BE2C (cell line): ENCODE measurements around the gene SYVN1.

ENCODE experiments used
- DNase-seq: peaks from one replicate; pipeline ENCODE4 v3.0.0-alpha.2; 2020
- H3K27me3 ChIP-seq: fragments of 250-450 bp; sonication (Bioruptor Pico); 2 replicates; pipeline ENCODE4 v1.5.1; 2020; ENCODE audit warnings: mild to moderate bottlenecking
- H3K36me3 ChIP-seq: fragments of 250-450 bp; sonication (Bioruptor Pico); 2 replicates; pipeline ENCODE4 v1.5.1; 2020; ENCODE audit warnings: mild to moderate bottlenecking
- H3K4me1 ChIP-seq: fragments of 250-450 bp; sonication (Bioruptor Pico); 2 replicates; pipeline ENCODE4 v1.5.1; 2020
- H3K4me3 ChIP-seq: 2 replicates; pipeline ENCODE4 v1.5.1; 2011; ENCODE audit warnings: low read depth, low read length
- H3K9me3 ChIP-seq: fragments of 250-450 bp; sonication (Bioruptor Pico); 2 replicates; pipeline ENCODE4 v1.5.1; 2020
- CTCF ChIP-seq: IDR thresholded peaks from 2 replicates; pipeline ENCODE4 v1.5.1; 2012; ENCODE audit warnings: mild to moderate bottlenecking, low read depth, low read length

The SYVN1 gene

GRCh38 chr11:65129649-65130441 is 4.5 kb downstream of the SYVN1 start:
- Histone ChIP-seq H3K4me1 (no peaks in the 10 kb centered on the region), H3K9me3 (no peaks in the 10 kb centered on the region), H3K4me3 (no peak overlapping the region), H3K36me3 (peaks cover 9% of the 10 kb centered on the region; the same call in 1 of the 2 replicates), H3K27me3 (no peaks in the 10 kb centered on the region)
- DNase-seq: no peak
- TF ChIP-seq CTCF: no peak

- Histone ChIP-seq H3K27me3 (no peaks in the 10 kb centered on the region), H3K36me3 (peaks cover 9% of the 10 kb centered on the region; the same call in 1 of the 2 replicates), H3K4me3 (no peak overlapping the region), H3K4me1 (no peaks in the 10 kb centered on the region), H3K9me3 (no peaks in the 10 kb centered on the region)
- no peak for TF ChIP-seq CTCF
- no peak for DNase-seq
Measured at GRCh38 chr11:65128182-65129145, 5.9 kb downstream of the SYVN1 start.

GRCh38 chr11:65127473-65128181 is 6.7 kb downstream of the SYVN1 start:
- H3K4me3 ChIP-seq: no peak overlapping the region
- H3K36me3 ChIP-seq: peaks cover 9% of the 10 kb centered on the region; the same call in 1 of the 2 replicates
- H3K9me3 ChIP-seq: no peaks in the 10 kb centered on the region
- no peaks in the 10 kb centered on the region for H3K27me3 ChIP-seq
- no peak for TF ChIP-seq CTCF
- DNase-seq: no peak
- H3K4me1 ChIP-seq: no peaks in the 10 kb centered on the region

GRCh38 chr11:65126624-65127274 is 7.6 kb downstream of the SYVN1 start:
- H3K4me3 ChIP-seq: no peak overlapping the region
- no peaks in the 10 kb centered on the region for H3K9me3 ChIP-seq
- no peak for DNase-seq
- H3K27me3 ChIP-seq: no peaks in the 10 kb centered on the region
- no peaks in the 10 kb centered on the region for H3K4me1 ChIP-seq
- H3K36me3 ChIP-seq: peaks cover 9% of the 10 kb centered on the region; the same call in 1 of the 2 replicates
- no peak for TF ChIP-seq CTCF

GRCh38 chr11:65125197-65126056 is 8.9 kb downstream of the SYVN1 start:
- no peak for DNase-seq
- no peaks in the 10 kb centered on the region for H3K9me3 ChIP-seq
- no peaks in the 10 kb centered on the region for H3K27me3 ChIP-seq
- H3K36me3 ChIP-seq: peaks cover 7% of the 10 kb centered on the region
- no peak overlapping the region for H3K4me3 ChIP-seq
- no peak for TF ChIP-seq CTCF
- no peaks in the 10 kb centered on the region for H3K4me1 ChIP-seq
